Neuronal stem cell (in vitro differentiated cells): Measurements from ENCODE around the gene PLAC1.

Experiments used
- DNase-seq: peaks from one replicate; pipeline ENCODE4 v3.0.0-alpha.2; 2013; ENCODE audit warnings: low spot score
- H2AFZ ChIP-seq: one replicate; pipeline ENCODE4 v1.6.1; 2013; ENCODE audit warnings: mild to moderate bottlenecking, low read length, inconsistent platforms
- H2AK5ac ChIP-seq: 2 replicates; pipeline ENCODE4 v1.6.1; 2013; ENCODE audit warnings: low read depth, mild to moderate bottlenecking, inconsistent platforms, low read length, moderate library complexity, mixed read lengths
- H2BK120ac ChIP-seq: 2 replicates; pipeline ENCODE4 v1.6.1; 2013; ENCODE audit warnings: low read depth, mild to moderate bottlenecking, inconsistent platforms, low read length, moderate library complexity, mixed read lengths
- H2BK12ac ChIP-seq: one replicate; pipeline ENCODE4 v1.6.1; 2013; ENCODE audit warnings: low read length, inconsistent platforms
- H2BK15ac ChIP-seq: 2 replicates; pipeline ENCODE4 v1.6.1; 2013; ENCODE audit warnings: mild to moderate bottlenecking, low read length, inconsistent platforms, mixed read lengths
- H2BK5ac ChIP-seq: one replicate; pipeline ENCODE4 v1.6.1; 2013; ENCODE audit warnings: inconsistent platforms, mild to moderate bottlenecking, low read length, moderate library complexity
- H3K14ac ChIP-seq: one replicate; pipeline ENCODE4 v1.6.1; 2013; ENCODE audit warnings: low read length, inconsistent platforms
- H3K18ac ChIP-seq: 2 replicates; pipeline ENCODE4 v1.6.1; 2013; ENCODE audit warnings: low read length, inconsistent platforms
- H3K23ac ChIP-seq: 2 replicates; pipeline ENCODE4 v1.6.1; 2013; ENCODE audit warnings: low read depth, mild to moderate bottlenecking, mixed read lengths, low read length, inconsistent platforms; ENCODE audit not compliant: poor library complexity
- H3K27ac ChIP-seq: replicated peaks from 3 replicates; pipeline ENCODE4 v1.5.1; 2013; ENCODE audit warnings: low read length, inconsistent platforms
- H3K27me3 ChIP-seq, 3 experiments: 2 replicates each; pipeline ENCODE4 v1.6.1; 2013; ENCODE audit warnings: low read length in 3 of 3, mild to moderate bottlenecking in 2 of 3, inconsistent platforms in 1 of 3, low read depth in 1 of 3, mixed read lengths in 1 of 3, moderate library complexity in 1 of 3; ENCODE audit not compliant: control insufficient read depth in 3 of 3, insufficient read depth in 3 of 3
- H3K36me3 ChIP-seq, 2 donors: replicated peaks in 1 of 2; 2 replicates each; pipeline ENCODE4 v1.6.1; 2013; ENCODE audit warnings: low read length in 2 of 2; ENCODE audit not compliant: control insufficient read depth in 2 of 2, insufficient read depth in 2 of 2
- H3K4ac ChIP-seq: 2 replicates; pipeline ENCODE4 v1.6.1; 2013; ENCODE audit warnings: inconsistent platforms, mild to moderate bottlenecking, low read length, moderate library complexity
- H3K4me1 ChIP-seq, 2 donors: 1 replicate in 1 of 2; 2 replicates in 1 of 2; pipeline ENCODE4 v1.6.1; 2013; ENCODE audit warnings: low read length in 2 of 2, low read depth in 1 of 2; ENCODE audit not compliant: control insufficient read depth in 2 of 2, insufficient read depth in 1 of 2
- H3K4me2 ChIP-seq: one replicate; pipeline ENCODE4 v1.6.1; 2013; ENCODE audit warnings: mild to moderate bottlenecking, low read length, inconsistent platforms; ENCODE audit not compliant: insufficient read depth, poor library complexity, severe bottlenecking
- H3K4me3 ChIP-seq, 2 donors: 2 replicates each; pipeline ENCODE4 v1.5.1; 2013; ENCODE audit warnings: low read length in 2 of 2, mild to moderate bottlenecking in 2 of 2, inconsistent platforms in 1 of 2, moderate library complexity in 1 of 2
- H3K79me1 ChIP-seq: one replicate; pipeline ENCODE4 v1.6.1; 2013; ENCODE audit warnings: low read depth, mild to moderate bottlenecking, inconsistent platforms, low read length, moderate library complexity
- H3K9ac ChIP-seq: one replicate; pipeline ENCODE4 v1.6.1; 2013; ENCODE audit warnings: mild to moderate bottlenecking, low read depth, low read length, inconsistent platforms; ENCODE audit not compliant: poor library complexity
- H3K9me3 ChIP-seq, 2 donors: replicated peaks in 1 of 2; 2 replicates each; pipeline versions ENCODE3 to v1.6.1; 2013; ENCODE audit warnings: low read length in 2 of 2, mild to moderate bottlenecking in 2 of 2, inconsistent platforms in 1 of 2, low read depth in 1 of 2, mixed read lengths in 1 of 2, moderate library complexity in 1 of 2; ENCODE audit not compliant: control insufficient read depth in 2 of 2, insufficient read depth in 1 of 2
- H4K8ac ChIP-seq: one replicate; pipeline ENCODE4 v1.6.1; 2013; ENCODE audit warnings: low read depth, mild to moderate bottlenecking, inconsistent platforms, low read length, moderate library complexity
- H4K91ac ChIP-seq: one replicate; pipeline ENCODE4 v1.6.1; 2013; ENCODE audit warnings: low read length, low read depth, mild to moderate bottlenecking, inconsistent platforms; ENCODE audit not compliant: poor library complexity
- WGBS, 2 donors: extraction: QIAGEN DNeasy Blood & Tissue Kit; methylation state at CpG; one replicate each; pipeline ENCODE4 v1.1.7; 2013; ENCODE audit warnings: missing lambda C conversion rate in 2 of 2, mixed read lengths in 1 of 2; ENCODE audit not compliant: insufficient read length in 2 of 2, insufficient replicate concordance in 1 of 2; ENCODE audit errors: extremely low coverage in 2 of 2; 5-methylcytosine and 5-hydroxymethylcytosine counted together

PLAC1 gene

GRCh38 chrX:134684956-134685355 is 26.7 kb upstream of the PLAC1 start:
- no peak overlapping the region for H3K18ac ChIP-seq
- no peaks in the 10 kb centered on the region for H3K79me1 ChIP-seq
- WGBS, 2 donors = no CpG with 5 or more reads among the region's 1 CpG
- no peaks in the 10 kb centered on the region for H3K9me3 ChIP-seq
- no peak overlapping the region for H3K23ac ChIP-seq
- no peak for DNase-seq
- no peak overlapping the region for H3K4me3 ChIP-seq
- no peak overlapping the region for H3K9ac ChIP-seq
- no peak overlapping the region for H3K4me2 ChIP-seq
- H3K4ac ChIP-seq = no peak overlapping the region
- H4K91ac ChIP-seq = no peak overlapping the region
- H3K14ac ChIP-seq = no peak overlapping the region
- H4K8ac ChIP-seq = no peak overlapping the region
- H2BK15ac ChIP-seq = no peak overlapping the region
- H2BK5ac ChIP-seq = no peak overlapping the region
- no peak overlapping the region for H3K27ac ChIP-seq
- no peaks in the 10 kb centered on the region for H3K36me3 ChIP-seq
- no peak overlapping the region for H2AK5ac ChIP-seq
- peaks cover 0 to 4% (median 0%) of the 10 kb centered on the region in 3 experiments for H3K27me3 ChIP-seq
- H2BK12ac ChIP-seq = no peak overlapping the region
- H3K4me1 ChIP-seq = no peaks in the 10 kb centered on the region
- H2BK120ac ChIP-seq = no peak overlapping the region
- H2AFZ ChIP-seq = no peak overlapping the region

- Histone ChIP-seq H2AK5ac (no peak overlapping the region), H4K8ac (no peak overlapping the region), H3K9me3 (no peaks in the 10 kb centered on the region), H2AFZ (no peak overlapping the region), H2BK15ac (no peak overlapping the region), H3K9ac (no peak overlapping the region), H3K23ac (no peak overlapping the region), H3K36me3 (no peaks in the 10 kb centered on the region), H3K4ac (no peak overlapping the region), H2BK12ac (no peak overlapping the region), H3K79me1 (no peaks in the 10 kb centered on the region), H3K18ac (no peak overlapping the region), H2BK120ac (no peak overlapping the region), H3K4me2 (no peak overlapping the region), H3K27ac (no peak overlapping the region), H2BK5ac (no peak overlapping the region), H3K27me3 (peaks cover 0 to 14% (median 0%) of the 10 kb centered on the region in 3 experiments), H3K4me3 (no peak overlapping the region), H3K14ac (no peak overlapping the region), H4K91ac (no peak overlapping the region), H3K4me1 (no peaks in the 10 kb centered on the region)
- DNase-seq = no peak
- no CpG with 5 or more reads among the region's 3 CpGs for WGBS, 2 donors
Observed at GRCh38 chrX:134683351-134684005, 25.2 kb upstream of the PLAC1 start.

- no peak overlapping the region for H3K23ac ChIP-seq
- no peak overlapping the region for H2BK120ac ChIP-seq
- no CpG with 5 or more reads among the region's 4 CpGs for WGBS, 2 donors
- H3K4me1 ChIP-seq = no peaks in the 10 kb centered on the region
- H3K27ac ChIP-seq = no peak overlapping the region
- no peak overlapping the region for H2BK12ac ChIP-seq
- no peak for DNase-seq
- no peak overlapping the region for H2AFZ ChIP-seq
- H3K14ac ChIP-seq = no peak overlapping the region
- H3K27me3 ChIP-seq = peaks cover 0 to 15% (median 0%) of the 10 kb centered on the region in 3 experiments
- no peak overlapping the region for H2BK15ac ChIP-seq
- no peaks in the 10 kb centered on the region for H3K9me3 ChIP-seq
- H4K8ac ChIP-seq = no peak overlapping the region
- H4K91ac ChIP-seq = no peak overlapping the region
- H2BK5ac ChIP-seq = no peak overlapping the region
- no peaks in the 10 kb centered on the region for H3K36me3 ChIP-seq
- no peak overlapping the region for H3K9ac ChIP-seq
- no peak overlapping the region for H3K18ac ChIP-seq
- H3K4me2 ChIP-seq = no peak overlapping the region
- H3K4me3 ChIP-seq = no peak overlapping the region
- H2AK5ac ChIP-seq = no peak overlapping the region
- no peaks in the 10 kb centered on the region for H3K79me1 ChIP-seq
- no peak overlapping the region for H3K4ac ChIP-seq
Observed at GRCh38 chrX:134682081-134682480, 23.8 kb upstream of the PLAC1 start.

- Histone ChIP-seq H3K27me3 (peaks cover 0 to 15% (median 0%) of the 10 kb centered on the region in 3 experiments), H3K4me3 (no peak overlapping the region), H3K18ac (no peak overlapping the region), H2AFZ (no peak overlapping the region), H3K9me3 (no peaks in the 10 kb centered on the region), H2BK12ac (no peak overlapping the region), H3K23ac (no peak overlapping the region), H3K9ac (no peak overlapping the region), H4K91ac (no peak overlapping the region), H3K27ac (no peak overlapping the region), H4K8ac (no peak overlapping the region), H3K4me1 (no peaks in the 10 kb centered on the region), H2AK5ac (no peak overlapping the region), H3K36me3 (no peaks in the 10 kb centered on the region), H3K79me1 (no peaks in the 10 kb centered on the region), H2BK5ac (no peak overlapping the region), H3K14ac (no peak overlapping the region), H2BK120ac (no peak overlapping the region), H3K4ac (no peak overlapping the region), H3K4me2 (no peak overlapping the region), H2BK15ac (no peak overlapping the region)
- no peak for DNase-seq
- WGBS, 2 donors = no CpG with 5 or more reads among the region's 3 CpGs
Observed at GRCh38 chrX:134679644-134680043, 21.4 kb upstream of the PLAC1 start.
